OCI-LY7 (cell line): ENCODE data around the gene SMCO1.

Experiments
- CTCF ChIP-seq: fragments of 200-600 bp; sonication (generic); conservative IDR thresholded peaks from 2 replicates; pipeline ENCODE4 v1.5.1; 2014; ENCODE audit warnings: mild to moderate bottlenecking, antibody characterized with exemption, low read length, moderate library complexity, mixed read lengths
- EZH2phosphoT487 ChIP-seq: fragments of 200-600 bp; sonication (generic); IDR thresholded peaks from 2 replicates; pipeline ENCODE4 v1.6.1; 2018; ENCODE audit warnings: low read depth, borderline replicate concordance, mild to moderate bottlenecking, mixed run types, antibody characterized with exemption, low read length, moderate library complexity, mixed read lengths

- TF ChIP-seq CTCF (no peak), EZH2phosphoT487 (no peak)
Observed at GRCh38 chr3:196506687-196507086, 8.5 kb downstream of the SMCO1 start.
